T-helper 22 cell (primary cell): ENCODE measurements around the gene GGCT.
"Not testable (repeated sequence)": the region's sequence is repeated elsewhere in the genome, so short reads cannot be mapped to it uniquely, and the experiment has no call there.

ENCODE experiments used
- DNase-seq: peaks from one replicate; pipeline ENCODE4 v3.0.0-alpha.2; 2020; ENCODE audit warnings: low read depth

The GGCT gene, protein sequence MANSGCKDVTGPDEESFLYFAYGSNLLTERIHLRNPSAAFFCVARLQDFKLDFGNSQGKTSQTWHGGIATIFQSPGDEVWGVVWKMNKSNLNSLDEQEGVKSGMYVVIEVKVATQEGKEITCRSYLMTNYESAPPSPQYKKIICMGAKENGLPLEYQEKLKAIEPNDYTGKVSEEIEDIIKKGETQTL

DNA sequence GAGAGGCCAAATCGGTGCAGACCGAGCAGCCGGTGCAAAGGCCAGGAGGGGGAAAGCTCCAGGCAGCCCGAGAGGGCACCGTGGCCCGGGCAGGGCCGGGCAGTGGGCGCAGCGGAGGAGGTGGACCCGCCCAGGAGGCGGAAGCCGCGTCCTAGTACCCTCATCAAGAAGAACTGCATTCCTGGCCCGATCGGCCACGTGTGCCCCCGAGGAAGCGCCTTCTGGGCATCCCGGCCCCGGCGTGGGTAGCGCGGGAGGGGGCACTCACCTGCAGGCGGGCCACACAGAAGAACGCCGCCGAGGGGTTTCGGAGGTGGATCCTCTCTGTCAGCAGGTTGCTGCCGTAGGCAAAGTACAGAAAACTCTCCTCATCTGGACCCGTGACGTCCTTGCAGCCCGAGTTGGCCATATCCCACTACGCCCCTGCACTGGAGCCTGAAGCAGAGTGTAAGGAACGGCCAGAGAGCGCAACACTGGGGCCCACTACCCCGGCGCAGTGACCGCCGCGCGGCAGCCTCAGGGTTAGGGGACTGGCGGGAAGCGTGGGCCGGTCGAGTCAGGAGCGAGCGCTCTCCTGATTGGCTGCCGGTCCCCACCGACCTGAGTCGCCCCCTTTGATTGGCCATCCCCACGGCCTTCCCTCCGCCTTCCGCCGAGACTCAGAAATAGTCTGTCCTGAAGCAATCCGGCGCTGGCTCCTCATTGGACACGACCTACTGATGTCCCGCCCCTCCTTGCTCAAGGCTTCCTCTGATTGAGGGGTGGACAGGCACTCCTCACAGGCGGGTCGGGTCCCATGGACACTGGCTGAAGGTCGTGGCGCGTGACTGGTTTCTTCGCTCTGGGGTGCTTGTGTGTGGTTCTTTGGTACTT lies at the start of gene GGCT:
GGCT (minus strand) TSS at position 529 of the 873 bp plus-strand sequence; CDS start at position 409, 120 bp downstream.
- peak; percentile 95 for DNase-seq

DNA sequence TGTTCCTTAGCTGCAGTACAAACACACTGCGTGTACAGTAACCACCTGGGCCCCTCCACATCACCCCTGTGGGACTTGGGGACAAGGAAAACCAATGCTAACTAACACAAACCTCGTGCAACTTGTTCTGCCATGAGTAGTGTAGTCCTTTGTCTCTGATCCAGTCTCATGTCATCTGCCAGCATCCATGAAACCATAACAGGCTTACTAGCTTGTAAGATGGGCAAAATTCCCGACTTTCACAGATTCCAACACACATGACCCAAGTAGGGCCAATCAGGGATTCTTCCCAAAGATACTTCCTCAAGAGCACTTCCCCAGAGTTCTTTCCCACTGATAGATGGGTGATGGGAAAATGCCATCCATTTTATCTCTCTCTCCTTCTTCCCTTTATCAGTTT lies 48.9 kb upstream of the GGCT start:
- DNase-seq: no peak

DNA sequence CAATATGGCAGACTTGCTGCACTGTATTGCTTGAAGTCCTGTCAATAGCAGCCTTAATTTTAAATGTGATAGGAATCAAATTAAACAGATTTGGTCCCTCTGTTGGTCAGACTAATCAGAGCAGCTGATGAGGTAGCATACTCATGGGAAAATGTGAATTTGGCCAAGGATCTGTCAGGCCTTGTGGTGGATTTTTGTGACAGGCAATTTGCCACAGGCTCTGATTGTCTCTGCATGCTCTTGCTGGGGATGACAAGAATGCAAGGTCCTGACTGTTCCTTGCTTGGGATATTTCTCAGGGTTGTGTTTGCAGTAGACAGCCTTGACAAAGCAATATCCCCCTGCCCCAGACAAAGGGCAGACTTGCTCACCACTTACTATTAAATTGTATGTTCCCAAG lies 48.5 kb upstream of the GGCT start:
- DNase-seq: no peak

DNA sequence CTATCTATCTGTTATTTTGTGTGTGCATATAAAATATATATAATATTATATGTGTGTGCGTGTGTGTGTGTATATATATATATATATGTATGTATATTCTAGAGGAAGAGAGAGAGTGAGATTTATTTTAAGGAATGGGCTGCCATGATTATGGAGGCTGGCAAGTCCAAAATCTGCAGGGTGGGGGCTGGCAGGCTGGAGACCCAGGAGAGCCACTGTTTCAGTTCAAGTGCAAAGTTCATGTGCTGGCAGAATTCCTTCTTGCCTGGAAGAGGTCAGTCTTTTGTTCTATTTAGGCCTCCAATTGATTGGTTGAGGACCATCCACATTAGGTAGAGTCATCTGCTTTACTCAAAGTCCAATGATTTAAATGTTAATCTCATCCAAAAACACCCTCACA lies 47.7 kb upstream of the GGCT start:
- DNase-seq: no peak

DNA sequence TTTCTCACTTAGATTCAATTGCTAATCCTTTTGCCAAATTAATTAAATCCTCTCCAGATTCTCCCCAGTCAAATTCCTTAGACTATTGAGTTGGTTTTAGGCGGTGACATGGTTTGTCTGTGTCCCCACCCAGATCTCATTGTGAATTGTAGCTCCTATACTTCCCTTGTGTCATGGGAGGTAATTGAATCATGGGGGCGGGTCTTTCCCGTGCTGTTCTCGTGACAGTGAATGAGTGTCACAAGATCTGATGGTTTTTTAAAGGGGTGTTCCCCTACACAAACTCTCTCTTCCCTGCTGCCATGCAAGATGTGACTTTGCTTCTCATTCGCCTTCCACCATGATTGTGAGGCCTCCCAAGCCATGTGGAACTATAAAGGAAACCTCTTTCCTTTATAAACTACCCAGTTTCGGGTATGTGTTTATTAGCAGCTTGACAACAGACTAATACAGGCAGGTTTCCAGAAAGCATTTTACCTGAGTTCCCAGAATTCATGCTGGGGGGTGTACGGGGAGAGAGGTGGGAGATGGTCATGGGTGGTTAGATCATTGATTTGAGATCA lies 45.4 kb upstream of the GGCT start:
- DNase-seq: no peak

DNA sequence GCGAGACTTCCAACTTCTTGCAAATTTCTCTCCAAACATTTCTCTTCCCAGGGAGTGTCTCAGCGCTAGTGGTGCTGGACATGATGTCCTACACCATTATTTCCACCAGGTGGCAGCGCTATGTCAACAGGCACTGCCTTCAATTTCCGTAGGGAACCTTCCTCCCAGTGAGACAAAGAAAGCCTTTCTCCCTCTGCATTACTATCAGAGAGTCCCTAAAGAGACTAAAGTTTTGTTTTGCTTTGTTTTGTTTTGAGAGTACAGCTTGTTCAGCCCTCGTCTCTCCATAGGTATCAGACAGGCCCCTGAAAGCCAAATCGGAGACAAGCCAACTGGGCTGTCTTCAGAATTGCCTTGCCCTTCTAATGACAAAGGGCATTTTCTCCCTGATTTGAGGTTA lies 44.2 kb upstream of the GGCT start:
- DNase-seq: no peak

DNA sequence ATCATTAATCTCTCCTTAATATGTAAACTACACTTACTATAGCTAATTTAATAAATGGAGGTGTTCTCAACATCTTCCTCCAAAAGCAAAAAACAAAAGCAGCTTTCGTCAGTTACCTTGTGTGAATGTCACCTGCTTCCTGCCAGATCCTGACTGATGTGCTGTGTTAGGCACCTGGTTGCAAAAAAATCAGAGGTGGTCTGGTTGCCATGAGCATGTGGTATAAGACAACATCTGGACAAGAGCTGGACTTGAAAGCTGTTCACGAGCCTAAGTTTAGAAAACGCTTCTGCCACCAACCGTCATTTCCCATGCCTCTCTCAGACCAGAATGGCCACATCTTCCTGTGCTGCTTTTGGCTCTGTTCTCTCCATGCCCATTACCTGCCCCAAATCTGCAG lies 42.0 kb upstream of the GGCT start:
- no peak for DNase-seq

DNA sequence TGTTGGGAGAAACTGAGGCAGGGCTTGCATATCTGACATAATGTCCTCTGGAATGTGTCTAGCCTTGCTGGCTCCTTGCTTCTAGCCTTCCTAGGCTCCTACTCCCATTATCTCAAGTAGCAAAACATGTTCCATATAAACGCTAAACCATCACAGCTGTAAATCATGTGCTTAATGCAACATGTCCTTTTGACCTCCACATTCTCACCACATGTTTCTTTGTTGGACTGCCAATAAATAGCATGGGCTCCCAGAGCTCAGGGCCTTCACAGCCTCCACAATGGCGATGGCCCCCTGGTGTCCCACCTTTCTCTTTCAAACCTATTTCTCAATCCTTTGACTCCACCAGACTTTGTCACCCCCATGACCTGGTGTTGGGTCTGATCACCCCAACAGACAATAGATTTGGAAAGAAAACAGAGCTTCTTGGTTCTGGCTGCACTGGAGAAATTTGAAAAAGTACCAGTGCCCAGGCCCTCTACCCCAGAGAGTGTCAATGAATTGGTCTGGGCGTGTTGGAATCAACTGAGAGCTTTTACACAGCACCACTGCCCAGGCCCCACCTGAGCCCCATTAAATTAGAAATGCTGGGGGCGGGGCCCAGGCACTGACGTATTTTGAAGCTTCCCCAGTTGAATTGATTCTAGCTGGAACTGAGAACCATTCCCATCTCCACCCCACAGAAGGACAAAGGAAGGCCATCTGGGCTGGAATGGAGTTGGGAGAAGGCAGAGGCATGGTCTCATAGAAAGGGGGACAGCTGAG lies 41.3 kb upstream of the GGCT start:
- DNase-seq: no peak

DNA sequence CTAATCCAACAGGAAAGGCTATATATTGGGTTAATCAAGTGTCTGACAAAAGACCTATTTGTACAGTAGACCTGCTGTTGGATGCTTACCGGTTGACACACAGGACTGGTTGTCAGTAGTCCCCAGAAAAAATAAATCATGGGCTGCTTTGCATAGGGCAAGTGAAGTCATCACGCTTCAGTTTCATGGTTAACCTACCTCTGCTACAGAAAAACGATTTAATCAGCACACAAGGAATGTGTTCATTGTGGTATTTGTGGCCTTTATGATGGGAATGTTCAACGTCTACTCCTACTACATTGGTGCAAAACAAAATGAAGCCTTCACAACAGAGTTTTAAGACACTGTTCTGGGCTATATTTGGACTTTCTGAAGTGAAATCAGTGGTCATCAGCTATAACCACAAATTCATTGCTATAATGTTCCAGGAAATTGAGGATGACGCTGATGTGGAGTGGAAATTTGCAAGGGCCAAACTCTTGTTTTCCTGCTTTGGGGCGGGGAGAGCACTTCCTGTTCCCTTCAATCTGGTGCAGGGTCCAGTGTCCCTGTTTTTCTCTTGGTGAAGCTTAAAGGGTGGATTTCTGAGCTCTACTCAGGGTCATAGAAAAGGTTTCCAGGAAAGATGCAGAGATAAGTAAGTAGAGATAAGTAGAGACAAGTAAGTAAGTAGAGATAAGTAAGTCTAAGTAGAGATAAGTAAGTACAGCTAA lies 39.3 kb upstream of the GGCT start:
- DNase-seq: no peak

DNA sequence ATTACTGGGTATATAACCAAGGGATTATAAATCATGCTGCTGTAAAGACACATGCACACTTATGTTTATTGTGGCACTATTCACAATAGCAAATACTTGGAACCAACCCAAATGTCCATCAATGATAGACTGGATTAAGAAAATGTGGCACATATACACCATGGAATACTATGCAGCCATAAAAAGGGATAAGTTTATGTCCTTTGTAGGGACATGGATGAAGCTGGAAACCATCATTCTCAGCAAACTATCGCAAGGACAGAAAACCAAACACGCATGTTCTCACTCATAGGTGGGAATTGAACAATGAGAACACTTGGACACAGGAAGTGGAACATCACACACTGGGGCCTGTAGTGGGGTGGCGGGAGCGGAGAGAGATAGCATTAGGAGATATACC lies 38.5 kb upstream of the GGCT start:
- not testable (repeated sequence) for DNase-seq

DNA sequence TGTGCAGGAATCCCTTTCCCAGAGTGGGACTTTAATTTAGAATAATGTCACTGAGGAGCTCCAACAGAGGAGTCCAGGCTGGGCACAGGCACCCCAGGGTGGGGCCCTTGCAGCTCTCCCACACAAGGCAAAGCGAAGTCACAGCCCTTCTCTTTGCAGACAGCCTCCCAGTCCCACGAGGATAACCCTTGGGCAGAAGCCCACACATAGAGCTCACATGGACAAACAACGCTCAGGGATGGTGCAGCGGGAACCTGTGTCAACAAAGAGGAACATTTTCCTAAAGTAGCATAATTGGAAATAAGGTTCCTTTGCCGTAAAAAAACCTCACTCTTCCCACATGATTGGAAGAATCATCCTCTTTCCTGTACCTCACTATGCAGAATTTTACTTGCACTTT lies 29.3 kb upstream of the GGCT start:
- no peak for DNase-seq

DNA sequence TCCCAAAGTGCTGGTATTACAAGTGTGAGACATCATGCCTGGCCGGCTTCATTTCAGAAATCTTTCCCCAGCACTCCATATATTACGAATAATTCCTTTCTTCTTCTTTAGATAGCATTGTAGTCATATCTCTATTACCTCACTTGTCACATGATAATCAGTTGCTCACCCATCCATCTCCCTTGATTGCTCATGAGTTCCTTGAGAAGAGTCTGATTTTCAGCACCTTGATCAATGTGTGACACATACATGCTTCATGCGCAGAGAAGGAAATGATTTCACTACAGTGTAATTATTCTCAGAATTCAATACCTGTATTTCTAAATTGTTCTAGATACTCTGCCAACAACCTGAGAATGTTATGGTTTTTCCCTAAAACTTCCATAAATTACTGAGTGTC lies 26.7 kb upstream of the GGCT start:
- no peak for DNase-seq

DNA sequence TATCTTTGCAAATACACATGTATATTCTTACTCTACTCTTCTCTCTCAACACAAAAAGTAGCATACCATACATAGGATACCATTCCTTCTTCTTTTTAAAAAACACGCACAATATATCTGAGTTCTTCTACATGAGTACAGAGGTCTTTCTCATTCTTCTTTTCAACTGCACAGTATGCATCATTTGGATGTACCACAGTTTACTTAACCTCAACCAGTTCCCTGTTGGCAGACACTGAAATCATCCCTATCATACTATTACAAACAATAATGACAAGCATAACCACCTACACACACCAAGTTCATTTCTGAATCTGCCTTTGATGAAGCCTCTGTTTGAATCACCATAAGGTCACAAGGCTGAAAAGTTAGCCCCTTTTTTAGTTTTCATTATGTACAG lies 25.7 kb upstream of the GGCT start:
- DNase-seq: no peak

DNA sequence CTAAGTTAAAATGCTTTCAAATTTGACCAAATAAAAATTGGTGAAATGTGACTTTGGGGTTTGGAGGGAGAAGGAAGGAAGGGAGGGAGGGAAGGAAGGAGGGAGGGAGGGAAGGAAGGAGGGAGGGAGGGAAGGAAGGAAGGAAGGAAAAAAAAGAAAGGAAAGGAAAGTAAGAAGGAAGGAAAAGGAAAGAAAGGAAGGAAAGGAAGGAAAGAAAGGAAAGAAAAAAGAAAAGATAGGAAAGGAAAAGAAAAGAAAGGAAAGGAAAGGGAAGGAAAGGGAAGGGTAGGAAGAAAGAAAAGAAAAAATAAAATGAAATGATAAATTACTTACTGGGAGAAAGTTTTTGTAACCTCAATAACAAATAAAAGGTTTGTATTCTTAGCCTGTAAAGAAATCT lies 24.1 kb upstream of the GGCT start:
- DNase-seq: no peak

DNA sequence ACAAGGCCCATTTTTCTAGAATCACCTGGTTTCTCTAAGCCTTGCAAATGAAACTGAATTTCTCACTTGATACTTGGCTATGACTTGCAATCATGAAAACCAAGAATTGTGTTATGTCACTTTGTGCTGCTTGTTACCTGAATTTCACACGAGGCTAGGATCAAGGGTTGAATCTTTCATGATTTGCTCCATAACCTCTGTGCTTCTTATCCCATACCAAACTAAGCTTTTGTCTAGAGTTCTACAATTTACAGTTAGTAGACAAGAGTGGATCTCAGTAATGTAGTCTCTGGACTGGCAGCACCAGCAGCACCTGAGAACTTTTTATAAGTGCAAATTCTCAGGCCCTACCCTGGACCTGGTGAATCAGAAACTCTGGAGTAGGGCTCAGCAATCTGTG lies 22.7 kb upstream of the GGCT start:
- not testable (repeated sequence) for DNase-seq

DNA sequence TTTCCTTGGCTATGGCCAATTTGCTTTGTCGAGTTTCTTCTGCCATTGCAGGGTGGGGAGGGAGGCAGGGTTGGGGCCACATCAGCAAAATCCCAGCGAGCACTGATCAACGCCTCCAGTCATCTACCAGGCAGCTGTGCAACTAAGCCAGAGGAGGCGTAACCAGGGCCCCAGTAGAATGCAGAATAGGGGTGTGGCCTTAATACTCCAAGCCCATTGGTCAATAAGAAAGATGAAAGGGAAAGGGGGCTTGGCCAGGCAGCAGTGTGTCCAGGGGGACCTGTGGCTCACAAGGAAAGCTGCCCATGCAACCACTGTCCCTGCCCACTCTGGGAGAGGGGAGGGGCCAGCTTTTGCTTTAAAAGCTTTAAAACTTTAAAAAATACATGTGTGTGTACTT lies 21.5 kb upstream of the GGCT start:
- no peak for DNase-seq

DNA sequence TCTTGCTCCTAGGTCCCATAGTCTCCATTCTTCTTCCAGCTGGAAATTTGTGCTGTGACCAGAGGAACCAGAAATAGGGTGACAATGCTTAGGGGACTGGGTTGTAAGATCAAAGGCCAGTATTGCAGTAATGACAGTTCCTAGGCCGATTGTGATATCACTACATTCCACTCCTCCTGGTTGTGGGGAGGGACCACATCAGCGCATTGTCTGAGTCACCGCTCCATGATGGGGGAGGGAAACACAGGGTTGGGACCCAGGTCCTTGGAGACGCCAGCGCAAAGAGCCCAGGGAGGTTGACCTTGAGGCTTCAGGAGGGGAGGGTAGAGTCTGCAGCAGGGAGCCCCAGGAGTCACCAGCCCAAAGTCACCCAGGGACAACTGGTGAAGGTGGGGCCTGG lies 20.8 kb upstream of the GGCT start:
- no peak for DNase-seq

DNA sequence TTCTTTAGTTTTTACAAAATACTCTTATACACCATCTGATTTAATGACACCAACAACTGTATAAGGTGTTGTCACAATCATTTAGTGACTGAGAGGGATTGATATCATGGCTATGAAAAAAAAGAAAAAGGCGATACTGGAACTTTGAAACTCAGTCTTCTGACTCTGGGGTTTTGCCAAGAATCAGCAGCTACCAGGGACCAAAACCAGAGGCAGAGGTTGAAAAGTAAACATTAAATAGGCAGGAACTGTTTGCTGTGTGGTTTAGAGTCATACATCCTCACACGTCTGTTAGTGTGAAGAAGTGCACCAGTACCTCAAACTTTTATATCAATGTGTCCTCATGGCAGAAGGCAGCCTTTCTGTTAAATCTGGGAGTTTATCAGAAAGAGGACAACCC lies 19.9 kb upstream of the GGCT start:
- no peak for DNase-seq

DNA sequence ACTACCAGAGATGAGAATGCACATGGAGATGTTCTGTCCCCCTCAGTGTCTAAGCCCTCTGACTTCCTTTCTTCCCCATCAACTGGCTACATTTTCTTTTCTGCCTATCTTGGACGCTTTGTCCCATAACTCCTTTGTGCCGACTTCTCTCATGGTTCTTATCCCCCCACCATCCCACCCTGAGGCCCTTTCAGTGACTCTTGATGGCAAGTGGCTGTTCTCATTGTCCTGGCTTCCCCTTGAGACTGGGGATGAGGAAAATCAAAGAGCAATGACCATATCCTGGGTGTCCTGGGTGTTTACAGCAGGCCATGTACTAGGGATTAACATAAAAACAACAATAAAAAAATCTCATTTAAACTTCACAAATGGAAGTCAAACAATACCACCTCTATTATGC lies 18.8 kb upstream of the GGCT start:
- DNase-seq: no peak

DNA sequence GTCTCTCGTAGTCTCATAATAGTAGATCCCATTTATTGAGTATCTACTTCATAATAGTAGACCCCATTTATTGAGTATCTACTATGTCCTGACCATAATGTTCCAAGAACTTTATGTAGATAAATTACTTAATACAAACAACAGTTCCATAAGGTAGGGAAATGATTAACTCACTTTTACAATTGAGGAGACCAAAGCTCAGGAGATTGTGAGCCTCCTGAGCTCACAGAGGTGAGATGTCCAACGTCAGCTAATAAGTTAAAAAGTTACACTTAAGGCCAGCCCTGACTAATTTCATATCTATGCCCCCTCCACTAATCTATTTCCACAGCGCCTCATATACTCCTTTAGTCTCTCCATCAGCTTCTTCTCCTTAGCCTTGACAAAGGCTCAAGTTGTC lies 17.5 kb upstream of the GGCT start:
- no peak for DNase-seq

DNA sequence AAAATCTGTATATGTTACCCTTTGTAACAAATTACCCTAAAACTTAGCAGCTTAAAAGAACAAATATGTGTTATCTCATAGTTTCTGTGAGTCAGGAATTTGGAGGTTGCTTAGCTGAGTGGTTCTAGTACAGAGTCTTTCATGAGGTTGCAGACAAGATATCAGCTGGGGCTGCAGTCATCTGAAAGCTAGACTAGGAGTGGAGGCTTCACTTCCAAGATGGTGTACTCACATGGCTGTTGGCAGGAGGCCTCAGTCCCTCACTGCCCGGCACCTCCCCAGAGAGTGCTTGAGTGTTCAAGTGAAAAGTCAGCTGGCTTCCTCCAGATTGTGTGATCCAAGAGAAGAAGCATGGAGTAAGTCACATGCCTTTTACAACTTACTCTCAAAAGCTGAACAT lies 16.9 kb upstream of the GGCT start:
- no peak for DNase-seq

DNA sequence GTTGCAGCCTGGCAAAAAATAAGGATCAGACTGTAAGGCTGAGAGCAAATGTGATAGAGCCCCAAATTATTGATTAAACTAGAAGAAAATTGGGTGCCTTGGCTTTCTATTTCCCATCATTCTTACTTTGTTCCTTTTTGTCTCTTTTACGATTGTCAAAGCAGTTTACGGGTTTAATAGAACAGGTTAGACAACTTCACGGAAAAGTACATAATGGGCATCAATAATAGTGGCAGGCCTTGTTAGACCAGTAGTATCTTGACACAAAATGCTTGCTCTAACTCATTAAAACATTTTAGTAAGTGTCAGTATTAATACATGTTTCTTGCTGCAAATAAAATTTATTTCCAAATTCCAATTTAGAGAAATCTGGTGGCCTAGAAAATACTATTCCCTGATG lies 14.5 kb upstream of the GGCT start:
- DNase-seq: no peak
